Suppressor macrophage treated with lipopolysaccharide for 1 hour (primary cell): Measurements from ENCODE around the gene ELAVL1.

Experiments
- DNase-seq, 3 donors: peaks; one replicate each; pipeline ENCODE4 v3.0.0-alpha.2; 2020 to 2022

Gene ELAVL1

GRCh38 chr19:7908742-7909461, 96.5 kb downstream of the ELAVL1 start:
- DNase-seq = no peak
